Ishikawa (cell line): ENCODE measurements around the gene POU2F2.

ENCODE experiments used
- CEBPB ChIP-seq: IDR thresholded peaks from 2 replicates; pipeline ENCODE4 v1.6.1; 2012
- CREB1 ChIP-seq: IDR thresholded peaks from 2 replicates; pipeline ENCODE4 v1.6.1; 2012; ENCODE audit warnings: low read depth
- FOXM1 ChIP-seq: IDR thresholded peaks from 2 replicates; pipeline ENCODE4 v1.6.1; 2012; ENCODE audit warnings: low read depth, borderline replicate concordance
- TCF12 ChIP-seq: IDR thresholded peaks from 2 replicates; pipeline ENCODE4 v1.6.1; 2012; ENCODE audit warnings: low read depth
- YY1 ChIP-seq: IDR thresholded peaks from 2 replicates; pipeline ENCODE4 v1.6.1; 2012; ENCODE audit warnings: low read depth

- TF ChIP-seq FOXM1 (no peak), CREB1 (no peak), TCF12 (no peak), YY1 (no peak), CEBPB (no peak)
Observed at GRCh38 chr19:42099336-42099925, 32.8 kb downstream of the POU2F2 start.
